ENCODE data around the gene CEP128.

The CEP128 gene

DNA sequence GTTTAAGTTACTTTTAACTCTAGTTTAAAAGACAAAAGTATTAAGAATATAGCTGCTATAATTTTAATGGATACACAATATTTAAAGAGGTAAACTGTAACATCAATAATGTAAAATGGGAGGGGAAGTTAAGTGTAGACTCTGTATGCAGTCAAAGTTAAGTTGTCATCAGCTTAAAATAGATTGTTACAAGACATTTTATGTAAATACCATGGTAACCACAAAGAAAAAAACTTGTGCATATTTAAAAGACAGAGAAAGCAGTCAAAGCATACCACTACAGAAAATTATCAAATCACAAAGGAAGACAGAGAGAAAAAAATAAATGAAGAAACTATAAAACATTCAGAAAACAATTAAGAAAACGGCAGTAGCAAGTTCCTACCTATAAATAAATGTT lies 73.3 kb downstream of the CEP128 start:
- DNase-seq = no peak

DNA sequence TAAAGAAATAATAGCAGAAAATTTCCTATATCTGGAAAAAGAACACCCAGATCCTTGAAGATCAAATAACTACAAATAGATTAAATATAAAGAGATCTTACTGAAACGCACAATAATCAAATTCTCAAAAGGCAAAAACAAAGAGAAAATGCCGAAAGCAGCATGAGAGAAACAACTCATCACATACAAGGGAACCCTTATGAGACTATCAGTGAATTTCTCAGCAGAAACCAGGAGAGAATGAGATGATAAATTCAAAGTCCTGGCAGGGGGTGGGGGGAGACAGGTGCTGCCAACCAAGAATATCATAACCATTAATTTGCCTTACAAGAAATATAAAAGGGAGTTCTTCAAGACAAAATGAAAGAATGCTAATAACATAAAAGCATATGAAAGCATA lies 73.7 kb downstream of the CEP128 start:
- no peak for DNase-seq

DNA sequence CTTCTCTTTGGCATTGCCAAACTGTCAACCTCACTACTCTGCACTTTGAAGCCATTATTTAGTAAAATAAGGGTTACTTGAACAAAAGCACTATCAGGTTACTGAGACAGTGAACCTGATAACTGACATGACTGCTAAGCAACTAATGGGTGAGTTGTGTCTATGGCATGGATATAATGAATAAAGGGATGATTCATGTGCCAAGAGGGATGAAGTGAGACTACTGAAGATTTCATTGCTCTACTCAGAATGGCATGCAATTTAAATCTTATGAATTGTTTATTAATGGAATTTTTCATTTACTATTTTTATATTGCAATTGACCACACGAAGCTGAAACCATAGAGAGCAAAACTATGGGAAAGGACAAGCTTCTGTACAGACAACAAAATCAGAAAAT lies 74.4 kb downstream of the CEP128 start:
- DNase-seq = no peak

DNA sequence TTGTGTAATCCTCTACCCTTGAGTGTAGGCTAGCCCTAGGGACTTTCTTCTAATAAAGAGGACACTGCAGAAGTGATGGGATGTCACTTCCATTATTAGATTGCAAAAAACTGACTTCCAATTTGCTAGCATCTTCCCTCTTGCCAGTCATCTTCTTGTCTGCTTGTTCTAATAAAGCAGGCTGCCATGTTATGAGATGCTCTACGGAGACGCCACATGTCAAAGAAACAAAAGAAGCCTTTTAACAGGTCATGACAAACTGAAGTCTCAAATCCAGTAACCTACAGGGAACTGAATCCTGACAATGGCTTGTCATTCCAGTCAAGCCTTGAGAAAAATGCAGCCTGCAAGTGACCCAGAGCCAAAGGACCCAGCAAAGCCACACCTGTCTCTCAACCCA lies 76.0 kb downstream of the CEP128 start:
- DNase-seq = no peak

DNA sequence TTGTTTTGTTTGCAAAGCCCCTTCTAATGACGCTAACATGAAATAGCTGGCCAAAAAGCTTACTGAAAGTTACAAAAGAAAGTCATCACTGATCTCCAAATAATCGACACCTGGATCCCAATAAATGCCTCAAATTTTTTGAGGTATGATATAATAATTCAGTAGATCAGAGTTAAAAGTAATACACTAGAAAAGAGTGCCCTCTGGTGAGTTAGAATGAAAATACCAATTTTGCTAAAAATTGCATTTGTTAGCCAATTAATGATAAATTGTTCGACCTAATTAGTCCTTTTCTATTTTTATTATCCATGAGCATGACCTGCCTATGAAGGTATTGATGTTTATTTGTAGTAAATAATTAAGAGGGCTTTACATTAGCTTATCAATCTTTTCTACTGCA lies 78.6 kb downstream of the CEP128 start:
- DNase-seq = no peak

DNA sequence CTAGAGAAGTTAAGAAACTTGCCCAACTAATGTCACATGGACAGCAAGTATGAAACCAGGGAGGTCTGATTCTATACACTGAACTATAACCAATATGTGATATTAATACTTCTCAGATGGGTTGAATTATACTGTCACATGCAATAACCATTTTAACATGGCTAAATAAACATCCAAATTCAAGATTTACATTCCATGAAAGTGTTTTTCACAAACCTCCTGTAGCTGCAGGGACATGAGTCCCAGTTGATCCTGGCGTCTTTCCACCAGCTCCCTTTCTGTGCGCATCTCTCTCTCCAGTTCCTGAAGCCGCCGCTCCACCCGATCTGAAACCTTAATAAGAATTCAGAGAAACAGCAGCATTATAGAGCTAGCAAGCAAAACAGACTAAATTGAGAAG lies 79.0 kb downstream of the CEP128 start:
- DNase-seq = no peak

DNA sequence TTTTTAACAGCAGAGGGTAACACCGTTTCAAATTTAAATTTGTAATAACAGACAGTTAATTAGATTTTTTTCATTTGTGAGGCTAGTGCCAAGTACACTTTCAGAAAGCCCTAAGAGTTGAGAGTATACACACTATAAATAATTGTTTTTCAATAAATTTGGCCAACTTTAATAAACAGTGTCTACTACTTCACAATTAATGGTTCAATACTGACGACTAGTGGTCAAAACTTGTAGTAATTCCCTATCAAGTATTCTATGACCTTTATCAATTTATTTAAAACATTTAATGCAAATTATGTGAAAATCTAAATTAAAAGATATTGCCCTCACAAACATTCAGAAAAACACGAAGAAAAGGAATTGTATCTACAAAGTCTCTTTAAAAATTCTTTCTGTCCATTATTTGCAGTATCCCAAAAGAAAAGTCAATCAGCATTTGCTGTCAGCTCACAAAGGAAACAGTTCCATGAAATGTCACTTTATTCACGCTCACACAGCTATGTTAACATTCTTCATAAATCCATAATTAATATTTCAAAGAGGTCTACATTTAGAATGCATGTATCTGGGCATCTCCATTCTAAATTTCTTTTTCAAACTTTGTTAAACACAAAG lies 91.2 kb downstream of the CEP128 start:
- no peak for DNase-seq

DNA sequence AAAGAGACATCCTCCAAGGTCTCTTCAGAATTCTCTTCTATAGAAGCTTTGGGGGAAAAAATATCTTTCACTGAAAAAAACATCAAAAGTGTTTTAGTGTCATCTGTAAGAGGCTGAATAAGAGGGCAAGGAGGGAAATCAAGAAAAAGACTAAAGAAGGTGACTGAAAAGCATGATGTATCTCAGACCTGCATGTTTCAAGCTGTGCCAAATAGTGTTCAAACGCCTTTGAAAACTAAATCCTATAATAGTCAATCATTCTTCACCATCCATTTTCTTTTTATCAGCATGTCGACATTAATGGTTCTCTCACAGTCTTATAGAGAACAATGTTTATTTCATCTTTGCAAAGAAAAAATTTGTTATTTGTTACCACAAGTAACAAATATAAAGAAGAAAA lies 94.5 kb downstream of the CEP128 start:
- DNase-seq = no peak

DNA sequence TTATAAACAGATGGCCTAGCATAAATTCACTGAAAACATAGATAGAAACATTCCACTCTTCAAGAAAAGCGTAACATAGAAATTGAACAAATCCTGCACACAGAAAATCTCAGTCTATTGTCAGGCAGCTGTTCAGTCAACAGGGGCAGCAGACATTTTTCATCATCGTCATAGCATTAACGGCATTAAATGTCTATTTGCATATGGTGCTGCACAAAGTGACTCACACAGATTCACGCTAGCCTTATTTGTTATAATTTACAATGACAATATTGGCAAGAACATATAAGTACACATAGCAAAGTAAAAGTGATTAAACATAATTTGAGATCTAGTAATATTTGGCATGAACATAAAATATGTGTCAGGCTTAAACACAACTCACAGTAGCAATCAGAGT lies 95.7 kb downstream of the CEP128 start:
- DNase-seq = no peak

DNA sequence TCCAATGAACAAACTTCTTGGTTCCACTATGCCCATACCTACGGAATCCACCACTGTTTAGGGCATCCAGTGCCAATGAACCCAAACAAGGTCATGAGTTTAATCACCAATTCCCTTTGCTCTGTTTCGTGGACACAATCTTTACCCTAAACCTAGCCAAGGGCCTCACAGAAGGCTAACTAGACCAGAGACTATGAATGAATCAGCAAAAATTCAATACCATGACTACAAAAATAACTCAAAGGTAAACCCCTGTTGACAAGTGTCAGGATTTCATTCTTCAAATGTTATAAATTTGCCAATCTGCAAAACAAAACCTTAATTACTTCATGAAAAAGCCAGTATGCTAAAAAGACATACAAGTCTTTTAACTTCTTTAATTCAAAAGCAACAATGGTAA lies 96.7 kb downstream of the CEP128 start:
- no peak for DNase-seq

DNA sequence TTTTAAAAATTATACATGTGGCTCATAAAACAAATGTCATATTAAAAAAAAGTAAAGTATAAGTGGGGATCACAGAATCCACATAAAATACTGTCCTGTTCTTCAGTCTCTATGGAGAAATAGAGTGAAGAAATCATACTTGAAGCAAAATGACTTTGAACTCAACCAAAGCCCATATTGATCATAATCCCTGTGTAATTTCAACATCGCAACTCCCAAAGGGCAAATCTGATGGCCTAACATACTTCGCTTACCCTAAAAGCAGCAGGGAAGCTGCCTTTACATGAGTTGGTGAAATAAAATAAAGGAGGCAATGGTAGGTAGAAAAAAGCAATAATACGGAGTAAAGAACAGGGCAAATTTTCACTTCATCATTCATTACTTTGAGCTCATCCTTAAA lies 101.8 kb downstream of the CEP128 start:
- DNase-seq = no peak

DNA sequence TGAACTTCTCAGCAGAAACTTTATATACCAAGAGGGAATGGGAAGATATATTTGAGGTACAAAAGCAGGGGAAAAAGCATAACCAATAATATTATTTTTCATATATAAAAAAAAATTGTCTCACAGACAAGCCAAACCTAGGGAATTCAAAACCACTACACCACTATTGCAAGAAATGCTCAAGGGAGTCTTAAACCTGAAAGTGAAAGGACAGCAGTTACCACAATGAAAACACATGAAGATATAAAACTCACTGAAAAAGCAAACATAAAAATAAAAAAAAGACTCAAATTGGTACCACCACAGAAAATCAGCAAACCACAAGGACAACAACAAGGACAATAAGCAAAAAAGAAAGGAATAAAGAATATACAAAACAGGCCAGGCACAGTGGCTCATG lies 131.9 kb downstream of the CEP128 start:
- DNase-seq = no peak

DNA sequence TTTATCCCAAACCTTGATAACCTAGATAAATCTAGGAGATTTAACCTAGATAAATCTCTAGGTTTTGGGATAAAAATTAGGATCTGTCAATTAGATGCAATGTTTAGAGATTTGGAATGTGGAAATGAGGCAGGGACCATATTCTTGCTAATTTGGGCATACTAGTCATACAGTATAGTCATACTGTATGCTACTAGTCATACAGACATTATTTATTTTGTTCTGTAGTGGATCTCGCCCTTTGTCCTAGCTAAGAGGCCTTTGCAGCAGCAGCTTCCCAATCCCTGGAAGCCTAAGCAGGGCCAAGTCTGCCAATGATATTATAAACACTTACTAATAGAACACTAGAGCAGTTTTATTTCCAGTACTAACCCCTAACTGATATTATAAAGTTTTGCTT lies 136.4 kb downstream of the CEP128 start:
- DNase-seq = no peak

DNA sequence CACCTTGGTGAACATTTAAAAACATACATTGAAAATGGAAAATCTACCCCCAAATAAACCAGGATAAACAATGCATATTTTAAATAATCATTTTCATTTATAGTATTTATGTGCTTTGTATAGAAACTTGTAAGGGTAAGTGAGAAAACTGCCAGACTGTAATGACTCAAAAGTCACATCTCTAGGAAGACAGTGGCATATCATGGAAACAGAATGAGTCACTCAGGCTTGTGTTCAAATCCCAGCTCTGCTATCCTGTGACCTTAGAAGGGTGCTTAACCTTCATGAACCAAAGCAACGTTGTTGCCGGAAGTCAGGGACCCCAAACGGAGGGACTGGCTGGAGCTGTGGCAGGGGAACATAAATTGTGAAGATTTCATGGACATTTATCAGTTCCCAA lies 142.7 kb downstream of the CEP128 start:
- DNase-seq = no peak

DNA sequence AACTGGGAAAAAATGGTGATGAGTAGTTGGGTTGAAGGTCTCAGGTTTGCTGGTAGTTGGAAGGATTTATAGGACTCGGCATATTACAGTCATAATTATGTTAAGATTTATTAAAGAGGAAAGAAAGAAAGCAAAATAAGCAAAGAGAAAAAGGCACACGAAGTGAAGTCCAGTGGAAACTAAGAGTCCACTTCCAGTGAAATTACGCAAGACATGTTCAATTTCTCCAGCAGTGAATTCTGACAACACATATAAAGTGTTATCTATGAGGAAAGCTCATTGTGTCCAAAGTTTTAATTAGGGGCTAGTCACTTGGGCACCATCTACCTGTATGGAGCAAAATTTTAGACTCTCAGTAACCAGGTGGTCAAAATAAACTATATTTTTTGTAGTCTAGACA lies 143.3 kb downstream of the CEP128 start:
- no peak for DNase-seq

DNA sequence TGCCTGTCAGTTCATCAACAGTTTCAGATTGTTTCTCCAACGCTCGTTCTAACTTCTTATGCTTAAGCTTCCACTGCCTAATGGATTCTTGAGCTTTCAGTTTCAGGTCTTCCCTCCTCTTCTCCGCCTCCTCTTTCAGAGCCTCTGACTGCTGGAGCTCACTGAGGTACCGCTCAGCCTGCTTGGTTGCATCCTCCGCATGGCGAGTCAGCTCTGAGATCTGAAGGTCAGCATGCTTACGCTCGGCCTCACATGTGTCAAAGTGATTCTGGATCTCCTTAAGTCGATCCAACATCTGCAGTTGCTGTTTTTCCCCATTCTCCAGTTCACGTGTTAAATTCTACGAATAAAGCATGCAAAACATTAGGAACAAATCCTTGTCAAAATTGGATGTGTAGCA lies 148.8 kb downstream of the CEP128 start:
- DNase-seq = no peak

DNA sequence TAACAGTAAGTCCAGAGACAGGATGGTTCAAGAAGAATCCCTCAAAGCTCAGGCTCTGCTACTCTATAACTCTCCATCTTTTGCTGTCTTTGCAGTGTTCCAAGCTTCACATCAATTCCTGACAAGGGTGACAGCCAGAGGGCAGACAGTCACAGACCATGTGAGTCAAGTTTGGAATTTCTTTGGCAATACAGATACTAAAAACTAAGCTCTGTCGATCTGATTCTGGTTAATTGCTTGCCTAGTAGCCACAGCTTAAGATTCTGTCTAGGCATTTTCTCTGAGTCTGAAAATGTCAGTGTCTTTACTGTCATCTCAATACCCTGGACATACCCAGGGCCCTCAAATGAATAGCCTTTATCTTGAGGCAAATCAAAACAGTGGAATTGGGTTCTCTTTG lies 153.7 kb downstream of the CEP128 start:
- no peak for DNase-seq

DNA sequence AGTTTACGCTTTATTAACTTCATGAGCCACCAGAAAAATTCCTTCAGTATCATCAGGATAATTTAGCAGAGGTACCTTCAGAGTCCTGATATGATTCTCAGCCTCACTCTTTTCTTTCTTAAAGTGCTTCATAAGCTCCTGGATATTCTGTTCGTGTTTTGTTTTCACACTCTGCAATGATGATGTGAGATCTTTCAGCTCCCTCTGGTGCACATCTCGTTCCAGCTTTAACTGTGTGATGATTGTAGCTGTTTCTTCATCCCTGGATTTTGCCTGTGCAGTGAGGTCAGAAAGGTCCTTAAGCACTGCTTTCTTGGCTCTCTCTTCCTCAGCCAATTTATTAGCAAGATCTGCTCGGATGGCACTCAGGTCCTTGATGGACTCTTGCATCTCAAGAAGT lies 156.7 kb downstream of the CEP128 start:
- no peak for DNase-seq

DNA sequence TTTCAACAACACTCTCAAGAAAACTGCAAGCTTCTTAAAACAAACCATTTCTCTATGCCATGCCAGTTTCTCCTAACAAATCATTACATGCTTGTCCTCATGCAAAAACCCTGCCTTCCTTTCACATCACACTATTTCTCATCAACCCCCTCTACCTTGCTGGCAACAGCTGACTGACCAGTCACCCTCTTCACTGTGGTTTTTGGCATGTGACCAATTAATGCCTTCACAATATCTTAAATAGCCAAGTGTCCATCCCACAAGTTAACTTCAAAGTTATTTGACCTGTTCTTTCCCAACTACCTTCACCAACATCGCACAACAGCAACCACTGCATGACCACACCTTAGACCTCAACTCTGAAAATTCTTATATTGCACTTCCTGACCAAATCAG lies 159.6 kb downstream of the CEP128 start:
- DNase-seq = no peak

DNA sequence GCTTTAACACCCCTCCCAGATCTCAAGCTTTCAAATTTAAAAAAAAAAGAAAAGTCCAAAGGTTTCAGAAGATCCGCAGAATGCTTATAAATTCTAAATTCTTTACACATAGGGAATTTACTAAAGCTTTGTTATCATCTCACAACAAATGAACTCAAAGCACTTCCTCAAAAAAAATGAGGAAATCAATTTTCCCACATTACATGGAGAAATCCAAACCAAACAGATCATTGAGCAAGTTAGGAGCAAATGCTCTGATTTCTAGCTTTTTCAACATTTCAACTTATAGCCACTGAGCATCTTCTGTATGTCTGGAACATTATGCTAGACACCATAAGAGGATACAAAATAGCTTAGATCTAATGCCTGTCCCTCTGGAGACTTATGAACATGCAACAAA lies 161.0 kb downstream of the CEP128 start:
- no peak for DNase-seq

DNA sequence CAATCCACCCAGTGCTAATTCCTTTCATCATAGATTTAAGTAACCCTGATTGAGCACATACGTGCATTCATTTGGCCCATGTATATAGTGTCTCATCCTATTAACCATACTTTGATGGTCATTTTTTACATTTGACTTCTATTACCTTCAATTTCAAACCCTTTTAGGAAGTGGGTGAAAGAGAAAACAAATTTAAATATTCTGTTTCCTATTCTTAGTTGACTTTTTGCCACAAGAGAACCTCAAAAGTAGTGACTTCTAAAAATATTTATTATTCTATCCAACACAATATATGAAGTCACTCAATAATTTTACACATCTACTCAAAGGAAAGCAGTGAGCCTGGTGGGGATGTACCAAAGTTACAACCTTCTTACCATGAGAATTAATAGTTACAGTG lies 164.9 kb downstream of the CEP128 start:
- DNase-seq = no peak

DNA sequence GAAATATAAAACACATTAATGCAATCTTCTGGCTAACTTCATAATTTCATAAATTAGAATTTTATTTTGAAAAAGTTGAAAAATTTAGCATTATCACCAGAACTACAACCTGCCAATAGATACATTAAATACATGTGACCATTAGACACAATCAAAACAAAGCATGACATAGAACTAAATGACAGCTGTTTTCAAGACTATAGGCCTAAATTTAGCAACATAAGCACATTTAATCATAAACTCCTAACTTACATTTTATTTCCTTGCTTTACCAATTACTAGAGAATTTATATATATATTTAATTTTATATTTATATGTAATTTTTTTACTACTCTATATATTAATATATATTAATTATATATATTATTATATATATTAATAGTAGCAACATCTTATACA lies 165.4 kb downstream of the CEP128 start:
- DNase-seq = no peak

DNA sequence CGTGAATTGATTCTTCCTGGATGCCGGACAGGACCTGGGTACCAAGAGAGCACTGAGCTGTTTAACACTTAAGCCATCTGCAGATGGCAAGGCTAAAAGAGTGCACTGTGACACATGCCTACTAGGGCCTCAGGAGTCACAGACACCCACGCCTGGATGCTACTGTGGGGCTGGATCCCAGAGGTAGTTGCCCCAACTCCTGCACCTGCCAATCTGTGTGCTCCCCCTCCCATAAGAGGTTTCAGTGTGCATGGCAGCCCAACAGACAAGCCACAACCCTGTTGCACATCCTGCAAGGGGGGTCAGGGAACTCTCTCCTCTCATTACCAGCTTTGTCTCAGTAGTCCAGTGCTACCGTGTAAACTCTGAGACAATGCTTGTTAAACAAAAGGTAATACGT lies 169.0 kb downstream of the CEP128 start:
- DNase-seq = no peak

DNA sequence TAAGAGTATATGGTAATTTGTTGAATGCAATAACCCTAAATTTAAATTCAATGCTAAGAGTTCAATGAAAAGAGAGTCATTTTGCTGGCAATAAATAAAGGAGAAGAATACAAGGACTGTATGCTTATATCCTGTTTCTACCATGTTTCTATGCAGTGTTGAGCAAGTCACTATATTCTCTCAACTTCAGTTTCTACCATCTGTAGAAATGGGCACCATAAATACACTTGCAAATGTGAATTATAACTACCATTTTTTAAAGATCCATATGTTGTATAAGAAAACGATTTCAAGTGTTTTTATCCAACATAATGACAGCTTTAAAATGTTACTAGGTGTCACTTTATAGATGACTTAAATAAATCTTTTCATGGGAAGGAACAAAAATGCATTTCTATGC lies 170.3 kb downstream of the CEP128 start:
- DNase-seq = no peak

DNA sequence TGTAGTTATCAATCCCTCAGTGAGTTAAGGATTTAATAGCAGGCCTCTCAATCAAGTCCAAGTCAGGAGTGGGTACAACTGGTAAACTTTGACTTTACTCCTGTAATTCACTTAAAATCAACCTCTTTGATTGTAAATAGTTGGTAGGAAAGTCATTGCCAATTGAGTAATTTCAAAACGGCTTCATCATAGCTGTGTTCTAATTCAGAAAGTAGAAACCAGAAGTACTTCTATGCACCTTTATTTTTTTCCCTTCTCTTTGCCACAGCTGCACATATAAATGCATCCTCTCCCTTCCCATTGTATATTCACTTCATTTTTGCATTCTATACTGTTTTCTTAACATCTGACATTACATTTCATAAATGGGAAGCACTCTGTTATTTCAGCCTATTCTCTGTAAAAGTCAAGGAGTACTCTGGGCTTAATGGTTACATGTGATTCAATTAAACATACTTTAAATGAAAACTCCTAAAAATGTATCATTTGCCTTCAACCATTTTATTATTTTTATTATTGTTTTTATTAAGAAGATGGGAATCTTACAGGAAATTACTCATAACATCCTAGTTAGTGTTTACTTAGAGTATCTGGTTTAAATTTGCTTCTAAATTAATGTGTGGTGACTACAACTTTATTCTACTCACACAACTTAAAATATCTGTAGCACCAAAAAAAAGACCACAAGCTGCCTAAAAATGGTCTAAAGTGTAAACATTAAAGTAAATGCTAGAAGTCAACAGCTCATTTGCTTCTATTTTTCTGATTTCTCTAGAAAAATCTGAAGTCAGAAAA lies 171.2 kb downstream of the CEP128 start:
- no peak for DNase-seq
